ENCODE measurements around the gene OR2A42. TPM values are rescaled to one million over a fixed set of nuclear protein-coding genes. Genes with fewer than 3 reads are reported as not detected.
"Not testable (repeated sequence)": the region's sequence is repeated elsewhere in the genome, so short reads cannot be mapped to it uniquely, and the experiment has no call there.

OR2A42 gene
- total RNA-seq, 1 experiment from 2014 or later: not detected

DNA sequence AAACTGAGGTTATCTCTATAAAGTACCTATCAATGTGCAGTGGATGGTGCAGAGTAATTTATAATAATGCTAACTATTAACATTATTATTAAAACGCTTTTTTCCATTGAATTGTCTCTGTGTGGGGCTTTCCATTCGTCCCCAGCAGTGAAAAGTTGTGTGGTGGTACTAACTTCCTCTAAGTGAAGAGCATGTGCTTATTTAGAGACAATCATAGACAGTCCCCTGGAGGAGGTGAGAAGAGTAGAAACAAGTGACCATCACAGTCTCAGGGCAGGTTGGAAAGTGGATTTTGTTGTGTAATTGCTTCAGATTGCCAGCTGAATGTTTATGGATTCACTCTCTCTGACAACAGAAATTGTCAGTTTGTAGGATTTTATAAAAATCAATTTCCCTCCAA is 8.4 kb downstream of the OR2A42 start:
- BruUV-seq (replicated peaks); H3K36me3 ChIP-seq (ENCODE audit: low read depth); H3K27me3 ChIP-seq (ENCODE audit: insufficient read depth, low read depth); H3K79me2 ChIP-seq (ENCODE audit: low read depth); H3F3A ChIP-seq (ENCODE audit: insufficient read depth, low read depth); POLR2A ChIA-PET (ENCODE audit: unreplicated experiment); H3K4me3 ChIP-seq; CTCF ChIA-PET; H3K4me1 ChIP-seq (replicated peaks; ENCODE audit: insufficient read depth); DNase-seq; intact Hi-C loops (cut with micrococcal nuclease; ENCODE audit: unreplicated experiment); H3K4me2 ChIP-seq; H3K27ac ChIP-seq; H4K20me1 ChIP-seq (ENCODE audit: insufficient read depth); H2AFZ ChIP-seq; H3K9me2 ChIP-seq (ENCODE audit: insufficient read depth); H3K9me3 ChIP-seq (ENCODE audit: insufficient read depth, low read depth): not testable (repeated sequence)

DNA sequence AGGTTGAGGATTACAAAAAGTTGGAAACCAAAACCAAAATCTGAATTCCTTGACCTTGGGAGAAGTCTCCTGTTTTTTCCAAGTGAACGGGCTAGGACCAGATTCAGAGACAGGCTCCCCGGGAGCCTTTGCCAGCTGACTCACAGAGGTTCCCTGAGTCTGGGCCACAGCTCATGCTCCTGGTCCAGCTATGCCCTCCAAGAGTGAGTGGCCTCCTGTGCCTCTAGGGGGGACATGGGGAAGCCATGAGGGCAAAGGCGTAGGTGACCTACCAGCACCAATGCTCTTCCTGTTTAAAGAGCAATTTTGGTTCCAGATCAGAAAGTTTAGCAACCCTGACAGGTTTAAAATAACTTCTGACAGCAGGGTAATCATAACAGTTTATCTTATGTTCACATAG is 10.6 kb downstream of the OR2A42 start:
- H3K9me2 ChIP-seq (ENCODE audit: insufficient read depth); DNase-seq; intact Hi-C loops (cut with micrococcal nuclease; ENCODE audit: unreplicated experiment); CTCF ChIA-PET; H3K27ac ChIP-seq; POLR2A ChIA-PET (ENCODE audit: unreplicated experiment); H3K36me3 ChIP-seq (ENCODE audit: low read depth); H3F3A ChIP-seq (ENCODE audit: insufficient read depth, low read depth); H3K27me3 ChIP-seq (ENCODE audit: insufficient read depth, low read depth); H3K4me2 ChIP-seq; H3K9me3 ChIP-seq (ENCODE audit: insufficient read depth, low read depth); BruUV-seq (replicated peaks); H4K20me1 ChIP-seq (ENCODE audit: insufficient read depth); H3K4me3 ChIP-seq; H3K4me1 ChIP-seq (replicated peaks; ENCODE audit: insufficient read depth); H3K79me2 ChIP-seq (ENCODE audit: low read depth); H2AFZ ChIP-seq: not testable (repeated sequence)

GRCh38 chr7:144226866-144227265 is 12.5 kb downstream of the OR2A42 start:
- H3K9me2 ChIP-seq (ENCODE audit: insufficient read depth); BruUV-seq (replicated peaks); DNase-seq; H3K79me2 ChIP-seq (ENCODE audit: low read depth); H3K27ac ChIP-seq; CTCF ChIA-PET; H4K20me1 ChIP-seq (ENCODE audit: insufficient read depth); H3K9me3 ChIP-seq (ENCODE audit: insufficient read depth, low read depth); H3K36me3 ChIP-seq (ENCODE audit: low read depth); H3K4me3 ChIP-seq; H3F3A ChIP-seq (ENCODE audit: insufficient read depth, low read depth); H3K4me1 ChIP-seq (replicated peaks; ENCODE audit: insufficient read depth); intact Hi-C loops (cut with micrococcal nuclease; ENCODE audit: unreplicated experiment); POLR2A ChIA-PET (ENCODE audit: unreplicated experiment); H3K4me2 ChIP-seq; H2AFZ ChIP-seq; H3K27me3 ChIP-seq (ENCODE audit: insufficient read depth, low read depth): not testable (repeated sequence)

GRCh38 chr7:144223675-144224074 is 15.7 kb downstream of the OR2A42 start:
- H3F3A ChIP-seq (ENCODE audit: insufficient read depth, low read depth); H3K9me2 ChIP-seq (ENCODE audit: insufficient read depth); H3K27ac ChIP-seq; intact Hi-C loops (cut with micrococcal nuclease; ENCODE audit: unreplicated experiment); POLR2A ChIA-PET (ENCODE audit: unreplicated experiment); H3K79me2 ChIP-seq (ENCODE audit: low read depth); H3K4me2 ChIP-seq; CTCF ChIA-PET; BruUV-seq (replicated peaks); H3K9me3 ChIP-seq (ENCODE audit: insufficient read depth, low read depth); H3K27me3 ChIP-seq (ENCODE audit: insufficient read depth, low read depth); H4K20me1 ChIP-seq (ENCODE audit: insufficient read depth); DNase-seq; H3K36me3 ChIP-seq (ENCODE audit: low read depth); H3K4me1 ChIP-seq (replicated peaks; ENCODE audit: insufficient read depth); H2AFZ ChIP-seq; H3K4me3 ChIP-seq: not testable (repeated sequence)

DNA sequence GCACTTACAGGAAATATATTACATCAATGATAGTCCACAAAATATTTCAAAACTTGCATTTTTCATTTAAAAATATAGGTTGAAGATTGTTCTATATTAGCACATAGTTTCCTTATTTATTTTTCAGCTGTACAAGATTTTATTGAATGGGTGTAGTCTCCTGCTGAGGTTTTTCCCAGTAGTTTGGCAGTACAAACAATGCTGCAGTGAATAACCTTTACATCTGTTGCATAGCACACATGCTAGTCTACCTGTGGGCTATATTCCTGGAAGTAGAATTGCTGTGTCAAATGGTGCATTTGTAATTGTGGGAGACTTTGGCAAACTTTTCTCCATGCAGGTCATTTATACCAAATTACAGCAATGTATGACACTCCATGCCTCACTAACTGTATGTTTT is 18.9 kb downstream of the OR2A42 start:
- H2AFZ ChIP-seq; H3K4me1 ChIP-seq (replicated peaks; ENCODE audit: insufficient read depth); H4K20me1 ChIP-seq (ENCODE audit: insufficient read depth); H3K27ac ChIP-seq; H3K27me3 ChIP-seq (ENCODE audit: insufficient read depth, low read depth); H3K9me3 ChIP-seq (ENCODE audit: insufficient read depth, low read depth); H3K36me3 ChIP-seq (ENCODE audit: low read depth); BruUV-seq (replicated peaks); H3K4me2 ChIP-seq; H3K9me2 ChIP-seq (ENCODE audit: insufficient read depth); CTCF ChIA-PET; H3K4me3 ChIP-seq; POLR2A ChIA-PET (ENCODE audit: unreplicated experiment); H3F3A ChIP-seq (ENCODE audit: insufficient read depth, low read depth); intact Hi-C loops (cut with micrococcal nuclease; ENCODE audit: unreplicated experiment); DNase-seq; H3K79me2 ChIP-seq (ENCODE audit: low read depth): not testable (repeated sequence)

- H3K9me3 ChIP-seq (ENCODE audit: insufficient read depth, low read depth); intact Hi-C loops (cut with micrococcal nuclease; ENCODE audit: unreplicated experiment); BruUV-seq (replicated peaks); H4K20me1 ChIP-seq (ENCODE audit: insufficient read depth); H2AFZ ChIP-seq; H3K4me3 ChIP-seq; H3K79me2 ChIP-seq (ENCODE audit: low read depth); H3K36me3 ChIP-seq (ENCODE audit: low read depth); H3K27ac ChIP-seq; H3K4me2 ChIP-seq; POLR2A ChIA-PET (ENCODE audit: unreplicated experiment); DNase-seq; H3K27me3 ChIP-seq (ENCODE audit: insufficient read depth, low read depth); H3F3A ChIP-seq (ENCODE audit: insufficient read depth, low read depth); H3K4me1 ChIP-seq (replicated peaks; ENCODE audit: insufficient read depth); H3K9me2 ChIP-seq (ENCODE audit: insufficient read depth); CTCF ChIA-PET: not testable (repeated sequence)
Measured at GRCh38 chr7:144219149-144219548, 20.3 kb downstream of the OR2A42 start.

- H3K4me2 ChIP-seq; H3K79me2 ChIP-seq (ENCODE audit: low read depth); H3K9me3 ChIP-seq (ENCODE audit: insufficient read depth, low read depth); H4K20me1 ChIP-seq (ENCODE audit: insufficient read depth); H3K36me3 ChIP-seq (ENCODE audit: low read depth); H3K27ac ChIP-seq; CTCF ChIA-PET; H2AFZ ChIP-seq; POLR2A ChIA-PET (ENCODE audit: unreplicated experiment); H3K9me2 ChIP-seq (ENCODE audit: insufficient read depth); H3F3A ChIP-seq (ENCODE audit: insufficient read depth, low read depth); BruUV-seq (replicated peaks); intact Hi-C loops (cut with micrococcal nuclease; ENCODE audit: unreplicated experiment); DNase-seq; H3K27me3 ChIP-seq (ENCODE audit: insufficient read depth, low read depth); H3K4me3 ChIP-seq; H3K4me1 ChIP-seq (replicated peaks; ENCODE audit: insufficient read depth): not testable (repeated sequence)
Measured at GRCh38 chr7:144218581-144218980, 20.8 kb downstream of the OR2A42 start.

- H3K9me2 ChIP-seq (ENCODE audit: insufficient read depth); H3K9me3 ChIP-seq (ENCODE audit: insufficient read depth, low read depth); H3K27ac ChIP-seq; H3K36me3 ChIP-seq (ENCODE audit: low read depth); BruUV-seq (replicated peaks); POLR2A ChIA-PET (ENCODE audit: unreplicated experiment); H3K4me2 ChIP-seq; intact Hi-C loops (cut with micrococcal nuclease; ENCODE audit: unreplicated experiment); H4K20me1 ChIP-seq (ENCODE audit: insufficient read depth); H3K4me1 ChIP-seq (replicated peaks; ENCODE audit: insufficient read depth); DNase-seq; H3K4me3 ChIP-seq; H3K79me2 ChIP-seq (ENCODE audit: low read depth); H2AFZ ChIP-seq; H3K27me3 ChIP-seq (ENCODE audit: insufficient read depth, low read depth); CTCF ChIA-PET; H3F3A ChIP-seq (ENCODE audit: insufficient read depth, low read depth): not testable (repeated sequence)
Measured at GRCh38 chr7:144217200-144217599, 22.2 kb downstream of the OR2A42 start.

Data from PC-9 (cell line).